Endothelial cell of umbilical vein (primary cell): ENCODE data around the gene IL5RA. TPM values are rescaled to one million over a fixed set of nuclear protein-coding genes. Genes with fewer than 3 reads are reported as not detected.
A peak's percentile ranks its signal among the peaks of the same experiment; 100 is the strongest.

ENCODE experiments used
- BruUV-seq: library from RNA; stranded (reverse); fragments of 400-500 nt; replicated peaks from 2 replicates; lab custom pipeline; 2021; lab: Mats Ljungman, UMichigan
- CTCF ChIA-PET: fragments of 300-600, 350-600 bp; sonication (Branson Sonifier 250); formaldehyde crosslinking; loops from one replicate; lab custom pipeline; 2021; ENCODE audit warnings: antibody characterized with exemption, inconsistent platforms; lab: Charles Lee
- POLR2A ChIA-PET: fragments of 300-600, 350-600 bp; sonication (Branson Sonifier 250); formaldehyde crosslinking; loops from one replicate; lab custom pipeline; 2021; ENCODE audit warnings: antibody characterized with exemption, inconsistent platforms; lab: Charles Lee
- DNase-seq: peaks from one replicate; pipeline ENCODE4 v3.0.0-alpha.2; 2011; ENCODE audit warnings: low read depth, low spot score
- FAIRE-seq: peaks from 2 replicates; lab custom pipeline; 2011; peaks lifted over from hg19 to GRCh38; lab: Jason Lieb, UNC
- H2AFZ ChIP-seq: 2 replicates; pipeline ENCODE4 v1.6.0; 2012; ENCODE audit warnings: low read depth, low read length, control low read depth, inconsistent platforms
- H3K27ac ChIP-seq: 2 replicates; pipeline ENCODE4 v1.5.1; 2011; ENCODE audit warnings: low read depth, mild to moderate bottlenecking, control low read depth, low read length, moderate library complexity; ENCODE audit not compliant: insufficient read depth
- H3K27me3 ChIP-seq, 2 experiments: 2 replicates each; pipeline versions ENCODE4 v1.6.0 to v1.6.1; 2011; ENCODE audit warnings: low read length in 2 of 2, mixed read lengths in 1 of 2; ENCODE audit not compliant: control insufficient read depth in 2 of 2, insufficient read depth in 2 of 2
- H3K36me3 ChIP-seq, 2 experiments: 2 replicates in 1 of 2; 3 replicates in 1 of 2; pipeline ENCODE4 v1.5.1; 2011; ENCODE audit warnings: low read length in 2 of 2, mild to moderate bottlenecking in 1 of 2, moderate library complexity in 1 of 2; ENCODE audit not compliant: control insufficient read depth in 2 of 2, insufficient read depth in 2 of 2; ENCODE audit errors: extremely low read depth in 1 of 2
- H3K4me1 ChIP-seq: 3 replicates; pipeline ENCODE4 v1.5.1; 2011; ENCODE audit warnings: mild to moderate bottlenecking, low read length; ENCODE audit not compliant: control insufficient read depth, insufficient read depth; ENCODE audit errors: extremely low read depth
- H3K4me2 ChIP-seq: 2 replicates; pipeline ENCODE4 v1.6.1; 2011; ENCODE audit warnings: low read length, control low read depth, mixed read lengths; ENCODE audit not compliant: insufficient read depth
- H3K4me3 ChIP-seq, 3 experiments: fragments of 200-600 bp in 1 of 3; sonication (generic), shearing (Covaris generic) in 1 of 3; replicated peaks in 1 of 3; 2 replicates each; pipeline ENCODE4 v1.5.1; 2011 to 2016; ENCODE audit warnings: control low read depth in 3 of 3, low read length in 3 of 3, mild to moderate bottlenecking in 2 of 3, inconsistent platforms in 1 of 3, low read depth in 1 of 3, moderate library complexity in 1 of 3; ENCODE audit not compliant: insufficient read depth in 1 of 3
- H3K79me2 ChIP-seq: 2 replicates; pipeline ENCODE4 v1.6.0; 2012; ENCODE audit warnings: low read length, inconsistent platforms; ENCODE audit not compliant: control insufficient read depth, insufficient read depth
- H3K9ac ChIP-seq: replicated peaks from 2 replicates; pipeline ENCODE3; 2011; ENCODE audit warnings: low read length, control low read depth; ENCODE audit not compliant: insufficient read depth; ENCODE audit errors: extremely low read depth
- H3K9me1 ChIP-seq: replicated peaks from 3 replicates; pipeline ENCODE4 v1.6.0; 2011; ENCODE audit warnings: mild to moderate bottlenecking, low read length; ENCODE audit not compliant: control insufficient read depth, insufficient read depth; ENCODE audit errors: extremely low read depth
- H3K9me3 ChIP-seq: replicated peaks from 2 replicates; pipeline ENCODE4 v1.5.1; 2012; ENCODE audit warnings: low read length, inconsistent platforms; ENCODE audit not compliant: control insufficient read depth, insufficient read depth
- H4K20me1 ChIP-seq: replicated peaks from 2 replicates; pipeline ENCODE3; 2011; ENCODE audit warnings: mild to moderate bottlenecking, low read length; ENCODE audit not compliant: control insufficient read depth, insufficient read depth; ENCODE audit errors: extremely low read depth
- EZH2 ChIP-seq: IDR thresholded peaks from 2 replicates; pipeline ENCODE4 v1.6.1; 2012; ENCODE audit warnings: borderline replicate concordance, low read depth, mild to moderate bottlenecking, moderate library complexity, low read length, inconsistent platforms; ENCODE audit not compliant: severe bottlenecking
- FOS ChIP-seq: IDR thresholded peaks from 2 replicates; pipeline ENCODE4 v1.6.1; 2011; ENCODE audit warnings: mild to moderate bottlenecking, low read length, moderate library complexity, borderline replicate concordance; ENCODE audit not compliant: insufficient read depth
- GATA2 ChIP-seq: IDR thresholded peaks from 2 replicates; pipeline ENCODE4 v1.7.0; 2011; ENCODE audit warnings: low read depth, mild to moderate bottlenecking, moderate library complexity, mixed read lengths, low read length; ENCODE audit not compliant: insufficient read length, insufficient read depth
- JUN ChIP-seq: IDR thresholded peaks from 2 replicates; pipeline ENCODE4 v1.6.1; 2011; ENCODE audit warnings: borderline replicate concordance, low read depth; ENCODE audit not compliant: insufficient read length, insufficient read depth
- MYC ChIP-seq: IDR thresholded peaks from one replicate; pipeline ENCODE4 v1.6.1; 2011; ENCODE audit warnings: mild to moderate bottlenecking, low read depth, low read length
- POLR2A ChIP-seq: IDR thresholded peaks from 2 replicates; pipeline ENCODE4 v1.6.1; 2012; ENCODE audit warnings: low read depth, mild to moderate bottlenecking, control low read depth, low read length
- POLR2AphosphoS5 ChIP-seq: IDR thresholded peaks from 2 replicates; pipeline ENCODE4 v1.6.1; 2012; ENCODE audit warnings: low read depth, mild to moderate bottlenecking, control low read depth, low read length, moderate library complexity; ENCODE audit not compliant: insufficient read depth
- dilution Hi-C: fragments of 300-500 bp; cut with MboI; formaldehyde crosslinking; loops from one replicate; pipeline ENCODE4 v1.15.0; 2019; ENCODE audit warnings: low sequenced_read_pairs; ENCODE audit not compliant: extremely low pct_ligation_motif_present
- intact Hi-C: fragments of 100-400 bp; cut with micrococcal nuclease; formaldehyde crosslinking; loops from one replicate; pipeline ENCODE4 v1.10.0; 2022
- polyA plus RNA-seq, 4 experiments: library from polyadenylated mRNA; depleted of rRNA in 3 of 4; stranded (reverse) in 3 of 4; unstranded in 1 of 4; fragments of >200 nt; gene quantifications; 2 replicates each; pipeline versions ENCODE4 v1.2.1 to v1.2.3, GENCODE V29; 2011 to 2012; ENCODE audit warnings: missing spikeins in 1 of 4
- total RNA-seq: library from RNA; stranded (reverse); gene quantifications from 2 replicates; pipeline ENCODE4 v1.2.3, GENCODE V29; 2021
- TF ChIP-seq, protein P1 (sequence below): IDR thresholded peaks from 2 replicates; pipeline ENCODE4 v1.6.1; 2011; ENCODE audit not compliant: insufficient read depth, insufficient read length
- TF ChIP-seq, protein P2 (sequence below), 2 donors: IDR thresholded peaks; 1 replicate in 1 of 2; 2 replicates in 1 of 2; pipeline ENCODE4 v1.5.1; 2011; ENCODE audit warnings: low read length in 2 of 2, mild to moderate bottlenecking in 2 of 2, moderate library complexity in 2 of 2, control low read depth in 1 of 2, inconsistent platforms in 1 of 2, low read depth in 1 of 2; ENCODE audit not compliant: insufficient read depth in 1 of 2; ENCODE audit errors: extremely low read depth in 1 of 2

IL5RA gene
- total and polyA plus RNA-seq, 2 donors (not counting 3 experiments of a cell fraction or from before 2014, with no cell fraction given) = not detected

DNA sequence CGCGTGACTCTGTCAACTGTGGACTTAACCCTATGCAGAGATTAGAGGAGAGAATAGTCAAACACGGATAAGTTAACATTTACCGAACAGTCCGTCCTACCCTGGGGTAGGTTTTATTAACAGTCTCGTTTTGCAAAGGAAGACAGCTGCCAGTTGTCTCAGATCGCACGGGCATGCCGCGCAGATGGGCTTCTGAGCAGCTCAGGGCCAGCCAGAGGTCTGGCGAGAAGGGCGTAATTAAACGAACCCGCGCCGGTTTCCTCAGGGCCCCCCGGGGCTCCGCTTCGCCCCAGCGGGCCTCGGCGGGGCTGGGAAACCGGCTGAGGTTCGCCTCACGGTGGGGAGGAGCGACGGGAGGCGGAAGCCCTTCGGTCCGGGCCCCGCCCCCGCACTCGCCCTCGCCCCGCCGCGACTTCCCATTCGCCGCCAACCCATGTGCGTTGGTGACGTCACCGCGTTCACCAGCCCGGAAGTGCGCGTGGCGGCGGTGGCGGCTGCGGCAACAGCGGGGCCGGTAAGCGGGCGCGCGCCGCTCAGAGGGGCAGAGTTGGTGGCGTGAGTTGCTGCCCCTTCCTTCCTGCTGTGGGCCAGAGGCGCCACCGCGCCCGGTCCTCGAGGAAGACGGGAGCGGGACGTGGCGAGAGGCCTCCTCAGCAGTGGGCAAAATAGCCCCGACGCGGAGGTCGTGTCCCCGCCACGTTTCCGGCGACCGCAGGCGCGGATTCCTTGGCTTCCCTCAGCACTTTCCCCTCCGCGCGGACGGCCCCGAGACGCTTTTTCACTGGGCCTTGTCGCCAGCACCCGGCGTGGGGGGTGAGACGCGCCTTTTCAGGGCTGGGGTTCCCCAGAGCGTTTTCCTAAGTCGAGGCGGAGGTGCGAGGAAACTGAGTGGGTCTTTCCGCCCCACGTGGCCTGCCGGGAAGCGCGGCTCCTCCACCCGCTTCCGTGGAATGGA lies 16.6 kb upstream of the IL5RA start, which contains the start of gene TRNT1:
Gene TRNT1 (plus strand): TSS at position 464 of the 955 bp plus-strand sequence. CDS start 2,101 bp downstream, outside the sequence.
- POLR2A ChIA-PET = no interaction called here
- intact Hi-C loops = loop anchor here (1.0 to 2.0 kb wide), 3 partner anchors 28 to 53 kb away; partner anchors contain the start of gene CRBN
- FAIRE-seq = peak; percentile 80

More for the DNA sequence above, 16.6 kb upstream of the IL5RA start, which contains the start of gene TRNT1:
- DNase-seq = peak; percentile 92
- TF ChIP-seq, protein P1, sequence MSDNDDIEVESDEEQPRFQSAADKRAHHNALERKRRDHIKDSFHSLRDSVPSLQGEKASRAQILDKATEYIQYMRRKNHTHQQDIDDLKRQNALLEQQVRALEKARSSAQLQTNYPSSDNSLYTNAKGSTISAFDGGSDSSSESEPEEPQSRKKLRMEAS = peak; percentile 46
- TF ChIP-seq MYC = peak; percentile 59
- no peak for TF ChIP-seq EZH2
- TF ChIP-seq POLR2AphosphoS5 = peak; percentile 92
- TF ChIP-seq, protein P2, sequence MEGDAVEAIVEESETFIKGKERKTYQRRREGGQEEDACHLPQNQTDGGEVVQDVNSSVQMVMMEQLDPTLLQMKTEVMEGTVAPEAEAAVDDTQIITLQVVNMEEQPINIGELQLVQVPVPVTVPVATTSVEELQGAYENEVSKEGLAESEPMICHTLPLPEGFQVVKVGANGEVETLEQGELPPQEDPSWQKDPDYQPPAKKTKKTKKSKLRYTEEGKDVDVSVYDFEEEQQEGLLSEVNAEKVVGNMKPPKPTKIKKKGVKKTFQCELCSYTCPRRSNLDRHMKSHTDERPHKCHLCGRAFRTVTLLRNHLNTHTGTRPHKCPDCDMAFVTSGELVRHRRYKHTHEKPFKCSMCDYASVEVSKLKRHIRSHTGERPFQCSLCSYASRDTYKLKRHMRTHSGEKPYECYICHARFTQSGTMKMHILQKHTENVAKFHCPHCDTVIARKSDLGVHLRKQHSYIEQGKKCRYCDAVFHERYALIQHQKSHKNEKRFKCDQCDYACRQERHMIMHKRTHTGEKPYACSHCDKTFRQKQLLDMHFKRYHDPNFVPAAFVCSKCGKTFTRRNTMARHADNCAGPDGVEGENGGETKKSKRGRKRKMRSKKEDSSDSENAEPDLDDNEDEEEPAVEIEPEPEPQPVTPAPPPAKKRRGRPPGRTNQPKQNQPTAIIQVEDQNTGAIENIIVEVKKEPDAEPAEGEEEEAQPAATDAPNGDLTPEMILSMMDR (IDR thresholded peaks at IDR 0.05; ENCODE audit: extremely low read depth in 1 of 2, insufficient read depth in 1 of 2, low read depth in 1 of 2, low read length in 2 of 2) = no peak
- TF ChIP-seq GATA2 = no peak
- peak; percentile 4 for TF ChIP-seq JUN
- no peak for TF ChIP-seq FOS
- TF ChIP-seq POLR2A = peak; percentile 85
- H2AFZ ChIP-seq = peak within 1 kb of the TSS; percentile 82
- peaks cover 10% of the 10 kb centered on the region for H3K4me1 ChIP-seq
- no peaks in the 10 kb centered on the region for H3K9me1 ChIP-seq
- CTCF ChIA-PET = no interaction called here
- no peaks in the 10 kb centered on the region for H4K20me1 ChIP-seq
- H3K27ac ChIP-seq = peak within 1 kb of the TSS; percentile 82
- H3K9me3 ChIP-seq = no peaks in the 10 kb centered on the region
- H3K79me2 ChIP-seq = peaks cover 22% of the 10 kb centered on the region
- peak within 1 kb of the TSS; percentile 17 to 87 (median 69) for H3K4me3 ChIP-seq
- TSS peak; percentile 62 for BruUV-seq
- dilution Hi-C loops = no loop called here
- peaks cover 3 to 4% of the 10 kb centered on the region in 2 experiments for H3K36me3 ChIP-seq
- peak within 1 kb of the TSS; percentile 89 for H3K9ac ChIP-seq
- peak within 1 kb of the TSS; percentile 86 for H3K4me2 ChIP-seq
- H3K27me3 ChIP-seq = no peaks in the 10 kb centered on the region
